Endometrial microvascular endothelial cells (primary cell): ENCODE results near the gene PDE1A. TPM values are rescaled to one million over a fixed set of nuclear protein-coding genes. Genes with fewer than 3 reads are reported as not detected.

ENCODE experiments used
- in situ Hi-C: cut with HindIII; loops from 2 replicates; pipeline ENCODE4 v1.10.0; 2017; ENCODE audit warnings: low sequenced_read_pairs, low pct_unique_long_range_greater_than_20kb; ENCODE audit errors: inconsistent ontology term
- total RNA-seq: library from RNA; depleted of rRNA; stranded (reverse); fragments of >200 nt; gene quantifications from one replicate; pipeline ENCODE4 v1.2.3, GENCODE V29; 2015; ENCODE audit errors: inconsistent ontology term

The PDE1A gene
- total RNA-seq, 1 donor from 2014 or later: not detected

- in situ Hi-C loops: no loop called here
Observed at GRCh38 chr2:182173944-182174622, 252.8 kb downstream of the PDE1A start.

- in situ Hi-C loops: no loop called here
Observed at GRCh38 chr2:182170341-182170740, 256.5 kb downstream of the PDE1A start.

- in situ Hi-C loops: no loop called here
Observed at GRCh38 chr2:182167882-182168281, 259.0 kb downstream of the PDE1A start.

GRCh38 chr2:182166841-182167240 is 260.0 kb downstream of the PDE1A start:
- in situ Hi-C loops: no loop called here

GRCh38 chr2:182166406-182166805 is 260.4 kb downstream of the PDE1A start:
- in situ Hi-C loops: no loop called here

- in situ Hi-C loops: no loop called here
Observed at GRCh38 chr2:182165202-182165601, 261.6 kb downstream of the PDE1A start.

- in situ Hi-C loops: no loop called here
Observed at GRCh38 chr2:182164686-182165085, 262.1 kb downstream of the PDE1A start.

GRCh38 chr2:182163878-182164277 is 263.0 kb downstream of the PDE1A start:
- in situ Hi-C loops: no loop called here

GRCh38 chr2:182148344-182148743 is 278.5 kb downstream of the PDE1A start:
- in situ Hi-C loops: no loop called here

- in situ Hi-C loops: no loop called here
Observed at GRCh38 chr2:182144776-182145165, 282.1 kb downstream of the PDE1A start.

- in situ Hi-C loops: no loop called here
Observed at GRCh38 chr2:182144041-182144775, 282.6 kb downstream of the PDE1A start.

GRCh38 chr2:182142062-182142461 is 284.8 kb downstream of the PDE1A start:
- in situ Hi-C loops: no loop called here

GRCh38 chr2:182134201-182134600 is 292.6 kb downstream of the PDE1A start:
- in situ Hi-C loops: no loop called here

- in situ Hi-C loops: no loop called here
Observed at GRCh38 chr2:182133195-182133891, 293.5 kb downstream of the PDE1A start.

GRCh38 chr2:182132605-182133004 is 294.2 kb downstream of the PDE1A start:
- in situ Hi-C loops: no loop called here

- in situ Hi-C loops: no loop called here
Observed at GRCh38 chr2:182128821-182129707, 297.8 kb downstream of the PDE1A start.

- in situ Hi-C loops: no loop called here
Observed at GRCh38 chr2:182117196-182117595, 309.6 kb downstream of the PDE1A start.

GRCh38 chr2:182116774-182117173 is 310.1 kb downstream of the PDE1A start:
- in situ Hi-C loops: no loop called here

GRCh38 chr2:182115258-182115657 is 311.6 kb downstream of the PDE1A start:
- in situ Hi-C loops: no loop called here
